Activated T-helper 2 cell treated with anti-CD3 and anti-CD28 coated beads, Interferon-gamma antibody, Interleukin-2, Interleukin-4, amounts not matched to agents 10 μg/mL and 5 μg/mL and 100 μg/mL, durations not matched to agents 14 hours and 24 hours and 36 hours (primary cell): ENCODE results near the gene RPL13. TPM values are rescaled to one million over a fixed set of nuclear protein-coding genes. Genes with fewer than 3 reads are reported as not detected.

Source experiments
- DNase-seq: peaks from one replicate; pipeline ENCODE4 v3.0.0; 2021; ENCODE audit warnings: low spot score
- H3K27ac Mint-ChIP-seq: one replicate; pipeline ENCODE4 v1.8.0; 2021; ENCODE audit warnings: mixed read lengths
- H3K27me3 Mint-ChIP-seq: one replicate; pipeline ENCODE4 v1.8.0; 2021; ENCODE audit warnings: low read depth, mixed read lengths
- H3K36me3 Mint-ChIP-seq: one replicate; pipeline ENCODE4 v1.8.0; 2021; ENCODE audit warnings: low read depth, mixed read lengths
- H3K4me1 Mint-ChIP-seq: one replicate; pipeline ENCODE4 v1.8.0; 2021; ENCODE audit warnings: low read depth, mixed read lengths
- H3K4me3 Mint-ChIP-seq: one replicate; pipeline ENCODE4 v1.8.0; 2021; ENCODE audit warnings: low read depth, mild to moderate bottlenecking, moderate library complexity, mixed read lengths
- H3K9me3 Mint-ChIP-seq: one replicate; pipeline ENCODE4 v1.8.0; 2021; ENCODE audit warnings: mixed read lengths
- intact Hi-C: fragments of 100-400 bp; cut with micrococcal nuclease; formaldehyde crosslinking; loops from one replicate; pipeline ENCODE4 v1.15.1; 2023
- total RNA-seq: library from RNA; stranded (reverse); gene quantifications from 2 replicates; pipeline ENCODE4 v1.2.3, GENCODE V29; 2022

The RPL13 gene
- total RNA-seq, 1 donor from 2014 or later, result 2,406 TPM

GRCh38 chr16:89593841-89594240 lies 33.4 kb downstream of the RPL13 start:
- DNase-seq, result no peak
- H3K4me1 Mint-ChIP-seq, result peaks cover 8% of the 10 kb centered on the region
- no peaks in the 10 kb centered on the region for H3K36me3 Mint-ChIP-seq
- H3K4me3 Mint-ChIP-seq, result no peak overlapping the region
- no peaks in the 10 kb centered on the region for H3K9me3 Mint-ChIP-seq
- no peaks in the 10 kb centered on the region for H3K27me3 Mint-ChIP-seq
- H3K27ac Mint-ChIP-seq, result no peak overlapping the region
- intact Hi-C loops, result no loop called here

GRCh38 chr16:89595330-89596060 lies 35.0 kb downstream of the RPL13 start:
- no peak overlapping the region for H3K27ac Mint-ChIP-seq
- no peak overlapping the region for H3K4me3 Mint-ChIP-seq
- H3K9me3 Mint-ChIP-seq, result no peaks in the 10 kb centered on the region
- intact Hi-C loops, result no loop called here
- DNase-seq, result no peak
- H3K4me1 Mint-ChIP-seq, result peaks cover 8% of the 10 kb centered on the region
- H3K36me3 Mint-ChIP-seq, result no peaks in the 10 kb centered on the region
- H3K27me3 Mint-ChIP-seq, result no peaks in the 10 kb centered on the region

GRCh38 chr16:89596061-89596689 lies 35.7 kb downstream of the RPL13 start:
- peaks cover 8% of the 10 kb centered on the region for H3K4me1 Mint-ChIP-seq
- H3K9me3 Mint-ChIP-seq, result no peaks in the 10 kb centered on the region
- H3K27me3 Mint-ChIP-seq, result no peaks in the 10 kb centered on the region
- no peaks in the 10 kb centered on the region for H3K36me3 Mint-ChIP-seq
- no peak overlapping the region for H3K4me3 Mint-ChIP-seq
- DNase-seq, result no peak
- H3K27ac Mint-ChIP-seq, result no peak overlapping the region
- intact Hi-C loops, result no loop called here

DNA sequence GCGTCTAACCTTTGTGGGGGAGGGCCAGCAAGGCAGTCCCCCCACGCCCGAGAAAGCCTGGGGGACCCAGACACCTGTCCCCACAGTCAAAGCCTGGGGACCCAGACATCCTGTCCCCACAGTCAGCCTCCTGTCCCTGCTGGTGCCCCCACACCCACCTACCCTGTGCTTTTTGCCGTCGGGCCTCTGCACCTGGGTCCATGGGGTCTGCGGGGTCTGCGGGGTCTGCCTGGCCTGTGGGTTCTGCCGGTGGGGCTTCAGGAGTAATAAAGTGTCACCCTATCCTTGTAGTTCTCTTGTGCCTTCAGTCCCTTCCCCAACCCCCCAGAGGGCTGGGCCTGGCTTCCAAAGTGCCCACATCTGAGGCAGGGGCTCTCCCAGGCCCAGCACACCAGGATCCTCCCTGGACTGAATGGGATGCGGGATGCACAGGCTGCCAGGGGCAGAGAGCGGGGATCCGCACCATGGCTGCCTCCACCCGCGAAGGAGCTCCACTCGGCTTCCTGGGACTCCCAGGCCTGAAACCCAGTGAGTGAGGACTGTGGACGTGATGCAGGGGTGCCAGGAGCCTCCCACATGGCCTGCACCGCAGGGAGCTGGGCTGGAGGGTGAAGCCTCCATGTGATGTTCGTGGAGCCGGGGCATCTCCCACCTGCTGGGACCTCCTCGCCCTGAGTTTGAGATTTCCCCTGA lies 36.6 kb downstream of the RPL13 start:
- Mint-ChIP-seq H3K4me3 (no peak overlapping the region), H3K36me3 (no peaks in the 10 kb centered on the region), H3K27ac (no peak overlapping the region), H3K27me3 (no peaks in the 10 kb centered on the region), H3K9me3 (no peaks in the 10 kb centered on the region), H3K4me1 (peaks cover 8% of the 10 kb centered on the region)
- intact Hi-C loops, result no loop called here
- DNase-seq, result no peak

GRCh38 chr16:89598199-89598598 lies 37.7 kb downstream of the RPL13 start:
- no peaks in the 10 kb centered on the region for H3K27me3 Mint-ChIP-seq
- no peak overlapping the region for H3K4me3 Mint-ChIP-seq
- intact Hi-C loops, result no loop called here
- no peak overlapping the region for H3K27ac Mint-ChIP-seq
- no peaks in the 10 kb centered on the region for H3K9me3 Mint-ChIP-seq
- no peak for DNase-seq
- no peaks in the 10 kb centered on the region for H3K36me3 Mint-ChIP-seq
- H3K4me1 Mint-ChIP-seq, result peaks cover 15% of the 10 kb centered on the region

DNA sequence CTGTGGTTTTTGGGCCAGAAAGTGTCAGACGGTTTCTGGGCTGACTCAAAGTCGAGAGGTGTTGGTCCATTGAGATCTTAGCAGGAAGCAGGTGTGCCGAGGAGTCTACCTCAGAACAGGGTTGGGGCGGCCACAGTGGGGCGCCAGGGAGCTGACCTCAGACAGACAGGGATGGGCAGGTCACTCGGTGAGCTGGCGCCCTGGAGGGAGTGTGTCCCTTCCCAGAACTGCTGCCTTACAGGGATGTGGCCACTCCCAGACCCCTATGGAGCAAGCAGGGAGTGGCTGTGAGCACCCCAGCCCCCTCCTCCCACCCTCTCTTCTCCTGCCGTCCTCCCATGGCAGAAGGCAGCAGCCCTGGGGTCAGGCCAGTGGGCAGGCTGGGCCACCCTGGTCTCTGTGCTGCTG lies 39.0 kb downstream of the RPL13 start:
- Mint-ChIP-seq H3K36me3 (no peaks in the 10 kb centered on the region), H3K9me3 (no peaks in the 10 kb centered on the region), H3K27ac (no peak overlapping the region), H3K4me3 (no peak overlapping the region), H3K4me1 (peaks cover 8% of the 10 kb centered on the region), H3K27me3 (no peaks in the 10 kb centered on the region)
- intact Hi-C loops, result no loop called here
- DNase-seq, result no peak

GRCh38 chr16:89599902-89600301 lies 39.4 kb downstream of the RPL13 start:
- DNase-seq, result no peak
- intact Hi-C loops, result no loop called here
- peaks cover 8% of the 10 kb centered on the region for H3K4me1 Mint-ChIP-seq
- no peak overlapping the region for H3K4me3 Mint-ChIP-seq
- H3K27ac Mint-ChIP-seq, result no peak overlapping the region
- H3K9me3 Mint-ChIP-seq, result no peaks in the 10 kb centered on the region
- no peaks in the 10 kb centered on the region for H3K27me3 Mint-ChIP-seq
- H3K36me3 Mint-ChIP-seq, result no peaks in the 10 kb centered on the region

DNA sequence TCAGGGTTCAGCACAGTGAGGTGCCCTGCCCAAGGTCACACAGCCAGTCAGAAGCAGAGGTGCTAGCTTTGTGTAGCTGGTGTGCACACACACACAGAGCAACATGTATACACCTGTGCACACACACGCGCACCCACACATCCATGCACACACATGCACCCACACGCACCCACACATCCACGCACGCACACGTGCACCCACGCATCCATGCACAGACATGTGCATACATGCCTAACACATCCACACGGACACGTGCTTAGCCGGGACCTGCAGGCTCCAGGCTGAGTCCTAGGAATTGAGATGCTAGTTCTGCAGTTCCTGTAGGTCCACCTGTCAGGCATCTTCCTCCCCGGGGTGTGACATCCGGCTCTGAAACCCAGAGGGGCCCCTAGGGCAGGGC lies 39.9 kb downstream of the RPL13 start:
- Mint-ChIP-seq H3K4me1 (peaks cover 8% of the 10 kb centered on the region), H3K27ac (no peak overlapping the region), H3K27me3 (no peaks in the 10 kb centered on the region), H3K9me3 (no peaks in the 10 kb centered on the region), H3K4me3 (no peak overlapping the region), H3K36me3 (no peaks in the 10 kb centered on the region)
- no peak for DNase-seq
- intact Hi-C loops, result no loop called here

DNA sequence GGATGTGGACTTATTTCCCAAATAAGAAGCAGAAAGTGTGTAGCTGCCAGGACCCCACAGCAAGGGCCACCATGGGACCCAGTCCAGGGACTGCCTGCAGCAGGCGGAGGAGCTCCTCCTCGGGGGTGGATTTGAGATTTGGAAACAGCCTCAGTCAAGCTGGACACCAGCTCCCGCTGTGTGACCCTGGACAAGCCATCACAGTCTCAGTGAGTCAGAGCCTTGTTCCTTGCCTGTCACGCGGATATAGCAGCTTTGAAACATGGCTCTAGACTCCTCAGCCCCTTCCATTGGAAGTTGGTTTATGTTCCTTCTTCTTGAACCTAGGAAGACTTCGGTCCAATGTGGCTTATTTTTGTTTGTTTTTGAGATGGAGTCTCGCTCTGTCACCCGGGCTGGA lies 40.5 kb downstream of the RPL13 start:
- no peak for DNase-seq
- intact Hi-C loops, result no loop called here
- Mint-ChIP-seq H3K36me3 (no peaks in the 10 kb centered on the region), H3K4me1 (peaks cover 8% of the 10 kb centered on the region), H3K4me3 (no peak overlapping the region), H3K27me3 (no peaks in the 10 kb centered on the region), H3K9me3 (no peaks in the 10 kb centered on the region), H3K27ac (no peak overlapping the region)

GRCh38 chr16:89601906-89602272 lies 41.4 kb downstream of the RPL13 start:
- H3K27me3 Mint-ChIP-seq, result no peaks in the 10 kb centered on the region
- H3K36me3 Mint-ChIP-seq, result no peaks in the 10 kb centered on the region

GRCh38 chr16:89602273-89602951 lies 41.9 kb downstream of the RPL13 start:
- no peak overlapping the region for H3K27ac Mint-ChIP-seq
- H3K4me3 Mint-ChIP-seq, result no peak overlapping the region
- no peaks in the 10 kb centered on the region for H3K36me3 Mint-ChIP-seq
- no peaks in the 10 kb centered on the region for H3K9me3 Mint-ChIP-seq
- H3K27me3 Mint-ChIP-seq, result no peaks in the 10 kb centered on the region
- H3K4me1 Mint-ChIP-seq, result peaks cover 8% of the 10 kb centered on the region
- no peak for DNase-seq
- intact Hi-C loops, result loop anchor here (1.0 kb wide), 1 partner anchor 39 kb away; no protein-coding TSS in a partner anchor

More at GRCh38 chr16:89601906-89602272, 41.4 kb downstream of the RPL13 start:
- Mint-ChIP-seq H3K4me3 (no peak overlapping the region), H3K4me1 (peaks cover 8% of the 10 kb centered on the region), H3K27ac (no peak overlapping the region), H3K9me3 (no peaks in the 10 kb centered on the region)
- intact Hi-C loops, result loop anchor here (1.0 kb wide), 1 partner anchor 39 kb away; no protein-coding TSS in a partner anchor
- no peak for DNase-seq

DNA sequence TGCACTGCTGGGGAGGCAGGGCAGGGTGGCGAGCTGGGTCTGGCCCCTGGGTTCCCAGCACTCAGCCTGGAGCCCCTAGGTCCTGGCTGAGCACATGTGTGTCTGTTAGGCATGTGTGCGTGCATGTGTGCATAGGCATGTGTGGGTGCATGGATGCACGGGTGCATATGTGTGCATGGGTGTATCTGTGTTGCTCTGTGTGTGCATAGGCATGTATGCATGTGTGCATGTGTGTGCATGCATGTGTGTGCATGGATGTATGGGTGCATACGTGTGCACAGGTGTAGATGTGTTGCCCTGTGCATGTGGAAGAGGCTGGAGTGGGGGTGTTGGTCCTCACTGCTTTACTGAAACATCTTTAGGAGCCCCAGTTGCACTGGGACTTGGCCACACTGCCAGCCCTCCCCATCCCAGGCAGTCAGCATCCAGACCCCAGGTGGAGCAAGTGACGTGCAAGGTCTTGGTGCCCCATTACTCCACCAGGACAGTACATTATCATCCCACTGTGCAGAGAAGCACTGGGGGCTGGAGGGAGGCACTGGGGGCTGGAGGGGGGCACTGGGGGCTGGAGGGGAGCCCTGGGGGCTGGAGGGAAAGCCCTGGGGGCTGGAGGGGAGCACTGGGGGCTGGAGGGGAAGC lies 42.6 kb downstream of the RPL13 start:
- no peak for DNase-seq
- H3K36me3 Mint-ChIP-seq, result no peaks in the 10 kb centered on the region
- no peak overlapping the region for H3K27ac Mint-ChIP-seq
- H3K9me3 Mint-ChIP-seq, result no peaks in the 10 kb centered on the region
- no peaks in the 10 kb centered on the region for H3K27me3 Mint-ChIP-seq
- H3K4me1 Mint-ChIP-seq, result peaks cover 8% of the 10 kb centered on the region
- H3K4me3 Mint-ChIP-seq, result no peak overlapping the region
- intact Hi-C loops, result loop anchor here (1.0 kb wide), 1 partner anchor 38 kb away; no protein-coding TSS in a partner anchor
